HG02885 (cell line): ENCODE data around the gene PKLR.
"Not testable (repeated sequence)": the region's sequence is repeated elsewhere in the genome, so short reads cannot be mapped to it uniquely, and the experiment has no call there.

Source experiments
- ATAC-seq: cut with Tn5 transposase; IDR thresholded peaks from one replicate; pipeline ENCODE4 v1.9.1; 2021; ENCODE audit warnings: mild to moderate bottlenecking; ENCODE audit not compliant: unreplicated experiment, poor library complexity

PKLR gene

GRCh38 chr1:155261852-155262673 lies 39.2 kb downstream of the PKLR start, which contains the start of gene SCAMP3:
SCAMP3 (minus strand) TSS chr1:155262360; CDS start chr1:155262151, 209 bp downstream.
- peak; percentile 91 for ATAC-seq

DNA sequence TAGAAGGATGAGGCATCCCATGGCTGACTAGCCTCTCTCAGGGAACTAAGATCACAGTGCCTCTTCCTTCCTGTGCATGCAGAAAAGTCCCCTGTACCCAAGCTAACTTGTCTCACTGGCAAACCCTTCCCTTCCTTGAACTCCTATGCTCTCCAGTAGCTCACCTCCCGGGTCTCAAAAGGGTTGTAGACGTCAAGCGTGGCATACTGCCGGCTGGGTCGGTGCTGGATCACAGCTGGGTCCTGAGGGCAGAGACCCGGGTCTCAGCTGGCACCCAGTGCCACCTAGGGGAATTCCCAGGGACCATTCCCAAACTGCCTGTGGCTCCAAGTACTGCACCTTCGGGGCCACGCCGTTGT lies 39.8 kb downstream of the PKLR start:
- no peak for ATAC-seq

GRCh38 chr1:155260276-155260675 lies 41.0 kb downstream of the PKLR start:
- ATAC-seq = no peak

DNA sequence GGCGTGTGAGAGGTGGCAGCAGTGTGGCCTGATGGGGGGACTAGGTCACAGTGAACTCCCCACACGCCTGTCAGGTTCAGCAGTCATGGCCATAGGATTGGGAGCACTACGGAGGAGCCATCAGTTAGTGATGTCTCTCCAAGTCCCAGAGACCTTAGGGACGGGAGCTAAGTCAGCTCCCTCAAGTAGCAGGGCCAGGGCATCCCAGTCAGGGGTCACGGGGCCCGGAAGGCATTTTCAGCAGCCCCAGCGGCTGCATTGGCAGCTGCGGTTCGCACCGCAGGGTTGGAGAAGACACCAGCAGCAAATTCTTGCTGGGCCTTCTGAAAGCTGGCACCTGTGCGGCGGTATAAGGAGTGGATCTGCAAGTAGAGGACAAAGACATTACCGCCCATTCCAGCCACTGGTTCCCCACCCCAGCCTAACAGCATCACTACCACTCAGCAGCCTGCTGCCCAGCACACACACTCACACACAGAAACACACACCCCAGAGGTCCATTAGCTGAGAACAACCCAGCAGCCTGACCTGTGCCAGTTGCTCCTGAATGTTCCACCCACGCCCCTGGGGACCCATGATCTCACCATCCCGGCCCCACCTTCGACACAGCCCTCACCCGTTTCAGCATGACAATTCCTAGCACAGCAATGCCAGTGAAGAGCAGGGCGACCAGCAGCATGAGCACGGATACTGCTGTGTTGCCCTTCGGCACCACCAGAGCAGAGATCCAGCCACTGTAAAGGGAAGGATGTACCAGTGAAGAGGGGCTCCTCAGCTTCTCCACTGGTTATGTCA lies 45.0 kb downstream of the PKLR start:
- ATAC-seq = no peak

DNA sequence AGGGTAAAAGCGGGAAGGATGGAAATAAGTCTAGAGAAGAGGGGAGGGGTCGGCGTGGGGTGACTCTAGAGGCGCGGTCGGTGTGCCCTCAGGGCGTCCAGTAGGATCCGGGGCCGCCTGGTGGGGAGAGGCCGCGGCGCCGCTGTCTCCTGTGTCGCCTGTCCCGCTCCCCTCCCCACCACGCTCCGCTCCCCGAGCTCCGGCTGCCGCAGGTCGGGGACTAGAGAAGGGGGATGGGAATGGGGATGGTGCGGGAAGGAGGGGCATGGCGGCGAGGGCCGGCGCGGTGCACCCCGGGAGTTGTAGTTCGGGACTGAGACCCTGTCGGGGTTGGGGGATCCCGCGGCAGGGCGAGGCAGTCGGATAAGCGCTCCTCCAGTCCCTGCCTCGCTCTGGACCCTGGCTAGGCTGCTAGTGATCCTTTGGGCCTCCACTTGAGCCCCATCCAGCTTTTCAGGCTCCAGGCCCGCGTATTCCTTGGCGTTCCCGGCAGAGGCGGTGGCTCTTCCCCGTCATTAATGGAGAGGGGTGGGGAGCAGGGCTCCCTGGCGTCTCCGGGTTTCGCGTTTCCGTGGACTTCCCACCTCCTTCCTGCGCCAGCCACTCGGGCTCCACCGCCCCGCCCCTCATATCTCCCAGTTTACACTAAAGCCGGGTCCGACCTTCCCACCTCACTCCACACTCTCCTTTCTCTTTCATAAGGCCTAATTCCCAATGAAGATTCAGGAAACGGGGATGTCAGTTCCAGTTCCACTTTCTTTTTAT lies 45.8 kb downstream of the PKLR start, which contains the start of gene ENTREP3:
Gene ENTREP3, minus strand, starts transcription at position 241 of the 765 bp plus-strand sequence. CDS start 606 bp downstream, outside the sequence.
- peak; percentile 62 for ATAC-seq

DNA sequence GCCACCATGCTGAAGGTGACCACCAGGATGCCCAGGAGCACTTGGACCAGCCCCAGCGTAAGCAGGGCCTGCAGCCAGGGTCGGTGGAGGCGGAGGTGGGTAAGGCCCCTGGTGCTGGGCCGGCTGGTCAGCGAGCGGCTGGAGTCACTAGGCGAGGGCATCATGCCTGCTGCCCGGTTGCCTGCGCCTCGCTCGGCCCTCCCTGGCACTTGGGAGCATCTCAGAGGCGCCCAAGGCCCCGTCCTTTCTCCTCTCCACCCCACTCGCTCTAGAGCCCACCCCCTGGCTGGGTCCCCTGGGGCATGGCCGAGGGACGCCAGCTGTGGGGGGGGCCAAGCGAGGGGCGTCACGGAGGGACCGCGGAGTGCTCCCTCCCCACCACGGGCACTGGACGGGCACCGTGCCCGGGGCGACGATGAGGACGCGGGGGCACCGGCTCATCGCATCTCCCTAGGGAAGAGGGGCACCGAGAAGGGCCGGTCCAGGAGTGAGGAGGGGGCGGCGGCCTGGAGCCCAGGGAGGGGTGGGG lies 46.5 kb downstream of the PKLR start:
- ATAC-seq = no peak

GRCh38 chr1:155254228-155254713 lies 47.0 kb downstream of the PKLR start:
- ATAC-seq = no peak

DNA sequence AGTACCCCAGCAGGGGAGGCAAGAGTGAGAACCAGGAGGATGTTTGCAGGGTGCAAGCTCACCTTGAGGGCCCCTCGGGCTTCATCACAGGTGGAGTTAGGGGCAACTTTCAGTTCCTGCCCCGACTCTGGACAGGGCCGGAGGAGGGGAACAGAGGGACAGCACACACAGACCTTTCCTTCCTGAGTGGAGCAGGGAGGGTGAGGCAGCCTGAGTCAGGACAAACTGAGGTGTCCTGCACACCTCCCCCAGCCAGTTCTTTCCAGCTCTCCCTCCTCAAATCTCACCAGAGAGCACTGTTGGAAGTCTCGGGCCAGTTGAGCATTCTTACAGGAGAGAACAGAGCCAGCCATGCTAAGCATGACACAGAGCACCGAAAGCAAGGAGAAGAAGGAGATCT lies 47.4 kb downstream of the PKLR start:
- no peak for ATAC-seq

GRCh38 chr1:155253208-155253607 lies 48.0 kb downstream of the PKLR start:
- no peak for ATAC-seq

DNA sequence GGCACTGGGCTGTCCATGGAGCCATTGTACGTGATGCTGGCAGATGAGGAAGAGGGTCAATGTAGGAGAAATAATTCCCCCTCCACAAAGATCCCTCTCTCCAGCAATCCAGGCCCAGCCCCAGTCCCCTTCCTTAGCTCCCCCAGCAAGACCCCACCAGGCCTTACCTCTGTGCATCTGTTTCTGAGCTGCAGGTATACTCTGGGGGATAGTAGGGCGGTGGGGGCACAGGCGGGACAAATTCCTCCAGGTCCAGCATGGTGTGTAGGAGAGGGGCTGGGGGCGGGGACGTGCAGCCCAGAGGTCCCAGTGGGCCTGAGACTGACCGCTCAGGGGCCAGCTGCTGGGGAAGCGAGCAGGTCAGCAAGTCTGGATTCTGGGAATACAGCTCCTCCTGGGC lies 49.7 kb downstream of the PKLR start:
- no peak for ATAC-seq

DNA sequence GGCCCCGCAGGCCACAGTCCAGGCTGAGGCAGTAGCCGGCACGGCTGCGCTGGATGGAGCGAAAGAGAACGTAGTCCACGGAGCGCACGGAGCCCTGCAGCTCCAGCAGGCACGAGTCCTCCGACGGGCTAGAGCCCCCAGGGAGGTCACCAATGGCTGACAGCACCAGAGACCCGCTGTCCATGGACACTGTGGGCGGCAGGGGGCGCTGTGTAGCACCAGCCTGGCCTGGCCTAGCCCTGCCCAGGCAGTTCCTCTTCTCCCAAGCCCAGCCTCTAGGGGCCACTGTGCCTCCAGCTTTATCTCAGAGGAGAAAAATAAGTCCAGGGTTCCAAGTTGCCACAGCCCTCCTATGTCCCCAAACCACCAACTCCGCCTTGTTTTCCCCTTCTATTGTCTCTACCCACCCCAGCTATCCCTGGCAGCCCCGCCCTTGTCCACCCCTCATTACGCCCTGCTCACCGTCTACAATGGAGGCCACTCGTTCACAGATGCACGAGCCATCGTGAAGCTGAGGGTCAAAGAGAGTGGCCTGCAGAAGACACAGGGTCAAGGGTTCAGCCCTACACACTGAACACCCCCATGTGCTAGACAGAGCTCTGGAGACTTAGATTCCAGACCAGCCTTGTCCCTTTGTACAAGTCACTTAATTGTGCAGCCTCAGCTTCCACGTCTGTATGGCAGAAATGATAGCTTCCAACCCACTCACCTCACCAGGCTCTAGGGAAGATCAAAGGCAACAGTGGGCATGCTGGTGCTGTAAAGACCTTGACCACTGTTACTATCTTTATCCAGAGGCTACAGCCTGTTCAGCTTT lies 50.4 kb downstream of the PKLR start:
- peak; percentile 86 for ATAC-seq

DNA sequence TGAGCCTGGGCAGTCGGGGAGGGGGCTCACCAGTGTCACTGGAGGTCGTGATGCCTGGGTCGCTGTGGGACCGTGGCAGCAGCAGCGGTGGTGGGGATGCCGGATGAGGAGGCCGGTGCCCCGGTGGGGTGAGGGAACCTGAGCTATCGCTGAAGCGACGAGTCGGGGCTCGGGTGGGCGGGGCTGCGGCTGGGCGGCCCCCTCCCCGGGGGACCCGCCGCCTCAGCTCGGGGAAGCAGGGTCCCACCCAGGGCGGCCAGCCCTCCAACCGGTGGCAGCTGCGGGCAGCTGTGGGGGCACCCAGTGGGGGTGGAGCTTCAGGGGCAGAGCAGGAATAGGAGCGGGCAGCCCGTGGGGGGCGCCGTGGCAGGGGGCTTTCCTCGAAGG lies 51.0 kb downstream of the PKLR start:
- peak; percentile 15 for ATAC-seq

GRCh38 chr1:155247667-155248553 lies 53.3 kb downstream of the PKLR start:
- ATAC-seq = no peak

DNA sequence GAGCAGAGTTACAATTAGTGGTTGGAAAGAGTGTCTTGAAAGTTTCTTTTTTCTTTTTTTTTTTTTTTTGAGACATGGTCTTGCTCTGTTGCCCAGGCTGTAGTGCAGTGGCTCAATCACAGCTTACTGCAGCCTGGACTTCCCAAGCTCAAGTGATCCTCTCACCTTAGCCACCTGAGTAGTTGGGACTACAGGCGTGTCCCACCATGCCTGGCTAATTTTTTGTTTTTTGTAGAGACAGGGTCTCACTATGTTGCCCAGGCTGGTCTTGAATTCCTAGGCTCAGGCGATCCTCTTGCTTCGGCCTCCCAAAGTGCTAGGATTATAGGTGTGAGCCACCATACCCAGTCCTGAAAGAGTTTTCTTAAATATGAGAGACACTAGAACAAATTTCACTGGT lies 54.4 kb downstream of the PKLR start:
- not testable (repeated sequence) for ATAC-seq

- no peak for ATAC-seq
Observed at GRCh38 chr1:155245163-155245524, 56.1 kb downstream of the PKLR start.

DNA sequence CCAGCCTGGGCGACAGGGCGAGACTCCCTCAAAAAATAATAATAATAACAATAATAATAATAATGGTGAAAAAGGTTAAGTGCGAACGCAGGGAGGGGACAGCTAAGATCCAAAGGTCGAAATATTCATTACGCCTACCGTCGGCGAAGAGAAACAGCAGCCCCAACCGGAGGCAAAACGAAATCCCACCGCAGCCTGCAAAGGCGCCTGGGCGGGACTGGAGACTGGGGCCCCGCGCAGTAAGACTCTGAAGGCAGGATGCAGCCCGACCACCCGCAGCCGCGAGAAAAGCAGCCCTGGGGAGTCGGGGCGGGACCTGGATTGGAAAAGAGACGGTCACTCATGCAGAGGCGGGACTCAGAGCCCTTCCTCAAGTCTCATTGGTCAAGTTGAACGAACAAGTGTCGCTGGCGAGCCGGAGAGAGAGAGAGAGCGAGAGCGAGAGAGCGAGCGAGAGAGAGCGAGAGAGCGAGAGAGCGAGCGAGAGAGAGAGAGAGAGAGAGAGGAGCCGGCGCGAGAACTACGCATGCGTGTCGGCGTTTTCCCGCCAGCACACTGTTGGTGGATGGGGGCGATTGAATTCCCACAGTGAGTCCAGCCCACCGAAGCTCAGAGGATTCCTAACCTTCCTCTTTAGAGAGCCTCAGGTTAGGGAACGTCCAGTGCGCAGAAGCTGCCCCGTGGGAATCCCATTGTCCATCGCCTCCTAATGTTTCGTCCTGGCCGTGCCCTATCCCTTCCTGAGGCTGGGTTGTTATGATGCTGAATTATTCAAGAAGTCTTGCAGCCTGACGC lies 56.7 kb downstream of the PKLR start:
- ATAC-seq = peak; percentile 92

GRCh38 chr1:155242805-155243358 lies 58.4 kb downstream of the PKLR start:
- ATAC-seq = no peak
